Progenitor cell of endocrine pancreas (in vitro differentiated cells): ENCODE measurements around the gene LRRC23. TPM values are rescaled to one million over a fixed set of nuclear protein-coding genes. Genes with fewer than 3 reads are reported as not detected.
A peak's percentile ranks its signal among the peaks of the same experiment; 100 is the strongest.
"Not testable (repeated sequence)": the region's sequence is repeated elsewhere in the genome, so short reads cannot be mapped to it uniquely, and the experiment has no call there.

Experiments used
- DNase-seq: peaks from one replicate; pipeline ENCODE4 v3.0.0; 2021; ENCODE audit warnings: low spot score; ENCODE audit not compliant: unreplicated experiment
- H3K27ac Mint-ChIP-seq: 2 replicates; pipeline ENCODE4 v1.8.0; 2021; ENCODE audit warnings: mild to moderate bottlenecking, moderate library complexity, mixed read lengths
- H3K27me3 Mint-ChIP-seq: 2 replicates; pipeline ENCODE4 v1.8.0; 2021; ENCODE audit warnings: mixed read lengths
- H3K36me3 Mint-ChIP-seq: 2 replicates; pipeline ENCODE4 v1.8.0; 2022; ENCODE audit warnings: mixed read lengths; ENCODE audit not compliant: insufficient read depth
- H3K4me1 Mint-ChIP-seq: 2 replicates; pipeline ENCODE4 v1.8.0; 2021; ENCODE audit warnings: low read depth, mixed read lengths
- H3K4me3 Mint-ChIP-seq: 2 replicates; pipeline ENCODE4 v1.8.0; 2021; ENCODE audit warnings: low read depth, mild to moderate bottlenecking, moderate library complexity, mixed read lengths
- H3K9me3 Mint-ChIP-seq: 2 replicates; pipeline ENCODE4 v1.8.0; 2021; ENCODE audit warnings: low read depth, mixed read lengths
- total RNA-seq: library from RNA; stranded (reverse); gene quantifications from 2 replicates; pipeline ENCODE4 v1.2.1, GENCODE V29; 2021
- TF ChIP-seq, protein P1 (sequence below): fragments of 200-600 bp; sonication (generic); IDR thresholded peaks from one replicate; pipeline ENCODE4 v1.5.0; 2021; ENCODE audit warnings: antibody characterized with exemption, mild to moderate bottlenecking; ENCODE audit not compliant: unreplicated experiment

The LRRC23 gene
- total RNA-seq, 1 donor from 2014 or later: 21.5 TPM

DNA sequence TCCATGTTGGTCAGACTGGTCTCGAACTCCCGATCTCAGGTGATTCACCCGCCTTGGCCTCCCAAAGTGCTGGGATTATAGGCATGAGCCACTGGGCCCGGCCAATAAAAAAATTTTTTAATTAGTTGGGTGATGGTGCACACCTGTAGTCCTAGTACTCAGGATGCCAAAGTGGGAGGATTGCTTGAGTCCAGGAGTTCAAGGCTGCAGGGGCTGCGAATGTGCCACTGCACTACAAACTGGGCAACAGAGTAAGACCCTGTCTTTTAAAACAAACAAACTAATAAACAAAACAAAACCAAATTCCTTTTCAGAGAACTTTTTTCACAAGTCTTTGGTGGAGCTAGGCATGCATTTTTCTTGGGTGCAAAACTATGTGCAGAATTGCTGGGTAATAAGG, 21.4 kb upstream of the LRRC23 start:
- H3K4me1 Mint-ChIP-seq: peaks cover 29% of the 10 kb centered on the region
- TF ChIP-seq, protein P1, sequence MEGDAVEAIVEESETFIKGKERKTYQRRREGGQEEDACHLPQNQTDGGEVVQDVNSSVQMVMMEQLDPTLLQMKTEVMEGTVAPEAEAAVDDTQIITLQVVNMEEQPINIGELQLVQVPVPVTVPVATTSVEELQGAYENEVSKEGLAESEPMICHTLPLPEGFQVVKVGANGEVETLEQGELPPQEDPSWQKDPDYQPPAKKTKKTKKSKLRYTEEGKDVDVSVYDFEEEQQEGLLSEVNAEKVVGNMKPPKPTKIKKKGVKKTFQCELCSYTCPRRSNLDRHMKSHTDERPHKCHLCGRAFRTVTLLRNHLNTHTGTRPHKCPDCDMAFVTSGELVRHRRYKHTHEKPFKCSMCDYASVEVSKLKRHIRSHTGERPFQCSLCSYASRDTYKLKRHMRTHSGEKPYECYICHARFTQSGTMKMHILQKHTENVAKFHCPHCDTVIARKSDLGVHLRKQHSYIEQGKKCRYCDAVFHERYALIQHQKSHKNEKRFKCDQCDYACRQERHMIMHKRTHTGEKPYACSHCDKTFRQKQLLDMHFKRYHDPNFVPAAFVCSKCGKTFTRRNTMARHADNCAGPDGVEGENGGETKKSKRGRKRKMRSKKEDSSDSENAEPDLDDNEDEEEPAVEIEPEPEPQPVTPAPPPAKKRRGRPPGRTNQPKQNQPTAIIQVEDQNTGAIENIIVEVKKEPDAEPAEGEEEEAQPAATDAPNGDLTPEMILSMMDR: no peak
- H3K4me3 Mint-ChIP-seq: no peak overlapping the region
- no peaks in the 10 kb centered on the region for H3K27me3 Mint-ChIP-seq
- no peak for DNase-seq
- no peaks in the 10 kb centered on the region for H3K9me3 Mint-ChIP-seq
- H3K27ac Mint-ChIP-seq: no peak overlapping the region
- H3K36me3 Mint-ChIP-seq: peaks cover 14% of the 10 kb centered on the region

DNA sequence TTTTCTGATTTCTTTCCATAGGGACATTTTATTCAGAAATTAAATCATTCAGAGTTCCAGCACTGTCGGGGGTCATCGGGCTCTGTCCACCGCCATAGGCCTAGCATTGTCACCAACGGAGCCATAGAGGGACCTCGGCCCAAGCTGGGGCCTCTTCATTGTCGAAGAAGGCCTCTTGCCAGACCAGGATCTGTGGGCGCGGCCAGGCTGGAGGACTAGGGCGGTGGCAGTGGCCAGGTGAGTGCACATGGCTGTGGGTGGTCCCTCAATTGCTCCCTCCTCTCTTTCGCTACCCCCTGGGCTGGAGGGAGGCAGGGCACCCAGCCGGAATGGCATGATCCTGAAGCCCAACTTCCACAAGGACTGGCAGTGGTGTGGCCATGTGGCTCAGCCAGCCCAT, 20.9 kb upstream of the LRRC23 start:
- Mint-ChIP-seq H3K36me3 (peaks cover 16% of the 10 kb centered on the region), H3K4me1 (peaks cover 33% of the 10 kb centered on the region), H3K27me3 (no peaks in the 10 kb centered on the region), H3K9me3 (no peaks in the 10 kb centered on the region), H3K27ac (no peak overlapping the region), H3K4me3 (no peak overlapping the region)
- TF ChIP-seq, protein P1: no peak
- no peak for DNase-seq

DNA sequence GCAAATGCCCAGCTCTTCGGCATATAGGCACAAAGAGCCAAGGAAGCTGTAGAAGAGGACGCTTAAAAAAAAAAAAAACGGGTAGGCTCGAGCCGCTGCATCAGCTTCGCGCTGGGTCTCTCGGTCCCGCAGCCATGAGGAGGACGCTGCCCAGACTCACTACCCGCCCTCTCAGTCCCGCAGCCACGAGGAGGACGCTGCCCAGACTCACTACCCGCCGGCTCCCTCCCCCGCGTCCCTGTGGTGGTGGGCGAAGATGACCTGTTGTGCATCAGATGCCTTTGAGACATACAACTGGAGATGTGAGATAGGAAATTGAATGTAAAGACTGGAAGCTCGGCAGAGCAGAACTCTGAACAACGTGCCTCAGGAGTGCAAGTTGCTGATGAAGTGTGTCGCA, 20.1 kb upstream of the LRRC23 start:
- Mint-ChIP-seq H3K27me3 (no peaks in the 10 kb centered on the region), H3K36me3 (peaks cover 16% of the 10 kb centered on the region), H3K9me3 (no peaks in the 10 kb centered on the region), H3K4me3 (no peak overlapping the region), H3K4me1 (peaks cover 34% of the 10 kb centered on the region), H3K27ac (peak overlapping the region; percentile 71)
- TF ChIP-seq, protein P1: no peak
- DNase-seq: no peak

DNA sequence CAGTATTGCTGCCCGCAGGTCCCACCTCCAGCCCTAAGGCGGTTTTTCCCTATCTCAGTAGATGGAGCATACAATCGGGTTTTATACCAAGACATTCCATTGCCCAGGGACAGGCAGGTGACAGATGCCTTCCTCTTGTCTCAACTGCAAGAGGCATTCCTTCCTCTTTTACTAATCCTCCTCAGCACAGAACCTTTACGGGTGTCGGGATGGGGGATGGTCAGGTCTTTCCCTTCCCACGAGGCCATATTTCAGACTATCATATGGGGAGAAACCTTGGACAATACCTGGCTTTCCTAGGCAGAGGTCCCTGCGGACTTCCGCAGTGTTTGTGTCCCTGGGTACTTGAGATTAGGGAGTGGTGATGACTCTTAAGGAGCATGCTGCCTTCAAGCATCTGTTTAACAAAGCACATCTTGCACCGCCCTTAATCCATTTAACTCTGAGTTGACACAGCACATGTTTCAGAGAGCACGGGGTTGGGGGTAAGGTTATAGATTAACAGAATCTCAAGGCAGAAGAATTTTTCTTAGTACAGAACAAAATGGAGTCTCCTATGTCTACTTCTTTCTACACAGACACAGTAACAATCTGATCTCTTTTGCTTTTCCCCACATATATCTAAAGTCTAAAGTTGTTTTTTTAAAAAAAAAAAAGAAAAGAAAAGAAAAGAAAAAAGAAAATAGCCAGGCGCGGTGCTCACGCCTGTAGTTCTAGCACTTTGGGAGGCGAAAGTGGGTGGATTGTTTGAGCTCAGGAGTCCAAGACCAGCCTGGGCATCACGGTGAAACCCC, 18.2 kb upstream of the LRRC23 start:
- Mint-ChIP-seq H3K27ac (peak overlapping the region; percentile 100), H3K4me3 (peak overlapping the region; percentile 61), H3K36me3 (peaks cover 16% of the 10 kb centered on the region)

DNA sequence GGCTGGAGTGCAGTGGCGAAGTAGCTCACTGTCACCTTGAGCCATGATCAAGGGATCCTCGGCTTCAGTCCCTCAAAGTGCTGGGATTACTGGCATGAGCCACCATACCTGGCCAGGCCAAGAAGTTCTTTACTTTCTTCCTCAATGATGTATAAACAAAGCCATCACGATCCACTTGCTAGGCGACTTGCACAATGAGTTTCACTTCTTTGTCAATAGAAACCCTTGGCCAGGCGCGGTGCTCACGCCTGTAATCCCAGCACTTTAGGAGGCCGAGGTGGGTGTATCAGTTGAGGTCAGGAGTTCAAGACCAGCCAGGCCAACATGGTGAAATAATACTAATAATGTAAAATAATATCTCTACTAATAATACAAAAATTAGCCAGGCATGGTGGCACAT, 17.2 kb upstream of the LRRC23 start:
- H3K9me3 Mint-ChIP-seq: no peaks in the 10 kb centered on the region
- peaks cover 14% of the 10 kb centered on the region for H3K36me3 Mint-ChIP-seq
- H3K27me3 Mint-ChIP-seq: no peaks in the 10 kb centered on the region
- H3K27ac Mint-ChIP-seq: peak overlapping the region; percentile 100
- peaks cover 34% of the 10 kb centered on the region for H3K4me1 Mint-ChIP-seq
- TF ChIP-seq, protein P1: no peak
- no peak for DNase-seq
- H3K4me3 Mint-ChIP-seq: no peak overlapping the region

More for the DNA sequence above, 18.2 kb upstream of the LRRC23 start:
- not testable (repeated sequence) for H3K9me3 Mint-ChIP-seq, DNase-seq, H3K27me3 Mint-ChIP-seq
- H3K4me1 Mint-ChIP-seq: peaks cover 34% of the 10 kb centered on the region

DNA sequence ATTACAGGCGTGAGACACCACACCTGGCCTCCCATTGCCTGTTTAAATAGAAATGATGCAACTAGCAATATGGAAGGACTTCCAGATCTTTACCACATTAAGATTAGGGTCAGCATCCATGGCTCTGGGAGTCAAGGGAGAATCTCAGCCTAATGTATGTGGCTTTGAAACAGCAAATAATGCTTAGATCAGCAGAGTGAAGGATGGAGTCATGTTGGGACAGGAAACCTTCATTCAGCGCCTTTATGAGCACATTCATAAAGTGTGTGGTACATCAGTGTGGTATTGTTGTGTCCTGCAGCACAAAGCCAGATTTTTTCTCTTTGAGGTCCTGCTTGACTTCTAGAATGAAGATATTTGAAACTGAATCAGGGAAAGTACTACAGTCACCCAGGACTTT, 16.3 kb upstream of the LRRC23 start:
- Mint-ChIP-seq H3K4me3 (no peak overlapping the region), H3K27ac (peak overlapping the region; percentile 100), H3K36me3 (peaks cover 12% of the 10 kb centered on the region), H3K27me3 (no peaks in the 10 kb centered on the region), H3K4me1 (peaks cover 34% of the 10 kb centered on the region), H3K9me3 (no peaks in the 10 kb centered on the region)
- TF ChIP-seq, protein P1: no peak
- no peak for DNase-seq

DNA sequence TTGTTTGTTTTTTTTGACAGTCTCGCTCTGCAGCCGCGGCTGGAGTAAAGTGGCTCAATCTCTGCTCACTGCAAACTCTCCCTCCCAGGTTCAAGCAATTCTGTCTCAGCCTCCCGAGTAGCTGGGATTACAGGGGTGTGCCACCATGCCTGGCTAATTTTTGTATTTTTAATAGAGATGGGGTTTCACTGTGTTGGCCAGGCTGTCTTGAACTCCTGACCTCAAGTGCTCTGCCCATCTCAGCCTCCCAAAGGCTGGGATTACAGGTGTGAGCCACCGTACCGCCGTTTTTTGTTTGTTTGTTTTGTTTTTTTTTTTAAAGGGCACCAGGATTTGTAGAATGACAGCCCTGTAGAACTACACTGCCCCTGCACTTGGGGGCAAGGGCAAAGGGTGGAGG, 15.8 kb upstream of the LRRC23 start:
- Mint-ChIP-seq H3K27ac (peak overlapping the region; percentile 100), H3K4me1 (peaks cover 34% of the 10 kb centered on the region), H3K36me3 (peaks cover 12% of the 10 kb centered on the region)
- DNase-seq, H3K9me3 Mint-ChIP-seq, H3K4me3 Mint-ChIP-seq, H3K27me3 Mint-ChIP-seq: not testable (repeated sequence)

DNA sequence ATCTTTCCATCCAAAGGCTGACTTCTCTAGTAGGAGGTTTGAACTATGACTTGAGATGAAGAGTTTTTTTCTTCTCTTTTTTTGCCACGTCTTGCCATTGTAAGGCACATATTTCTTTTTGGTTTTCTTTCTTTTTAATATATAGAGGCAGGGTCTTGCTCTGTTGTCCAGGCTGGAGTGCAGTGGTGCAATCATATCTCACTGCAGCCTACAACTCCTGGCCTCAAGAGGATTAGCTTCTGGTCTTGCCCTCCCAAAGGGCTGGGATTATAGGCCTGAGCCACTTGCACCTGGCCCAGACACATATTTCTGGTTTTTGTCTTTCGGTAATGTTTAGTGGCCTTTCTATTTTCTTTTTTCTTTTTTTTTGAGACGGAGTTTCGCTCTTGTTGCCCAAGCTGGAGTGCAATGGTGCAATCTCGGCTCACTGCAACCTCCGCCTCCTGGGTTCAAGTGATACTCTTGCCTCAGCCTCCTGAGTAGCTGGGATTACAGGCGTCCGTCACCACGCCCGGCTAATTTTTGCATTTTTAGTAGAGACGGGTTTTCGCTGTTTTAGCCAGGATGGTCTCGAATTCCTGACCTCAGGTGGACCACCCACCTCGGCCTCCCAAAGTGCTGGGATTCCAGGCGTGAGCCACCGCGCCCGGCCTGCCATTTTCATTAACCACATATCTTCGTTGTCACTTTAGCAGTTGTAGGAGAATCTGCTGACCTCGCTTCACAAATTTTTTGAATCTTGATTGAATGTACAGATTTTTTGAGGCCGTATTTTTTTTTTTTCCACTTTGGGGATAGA, 14.6 kb upstream of the LRRC23 start:
- Mint-ChIP-seq H3K4me3 (peak overlapping the region; percentile 70), H3K27ac (peak overlapping the region; percentile 97), H3K4me1 (peaks cover 33% of the 10 kb centered on the region)
- not testable (repeated sequence) for H3K36me3 Mint-ChIP-seq, H3K9me3 Mint-ChIP-seq, DNase-seq, H3K27me3 Mint-ChIP-seq
